GM18511 (cell line): ENCODE results near the gene ABHD6.
"Not testable (repeated sequence)": the region's sequence is repeated elsewhere in the genome, so short reads cannot be mapped to it uniquely, and the experiment has no call there.

ENCODE experiments used
- ATAC-seq: cut with Tn5 transposase; IDR thresholded peaks from one replicate; pipeline ENCODE4 v1.9.1; 2021; ENCODE audit warnings: mild to moderate bottlenecking, moderate library complexity; ENCODE audit not compliant: unreplicated experiment

ABHD6 gene

GRCh38 chr3:58207954-58208353 lies 29.6 kb upstream of the ABHD6 start:
- no peak for ATAC-seq

- no peak for ATAC-seq
These were observed 27.7 kb upstream of the ABHD6 start for GRCh38 chr3:58209933-58210332.

GRCh38 chr3:58210761-58211460 lies 26.7 kb upstream of the ABHD6 start, which contains the start of gene DNASE1L3:
DNASE1L3 (minus strand) TSS chr3:58210972; CDS start chr3:58210906, 66 bp downstream.
- ATAC-seq: no peak

GRCh38 chr3:58214484-58215316 lies 22.9 kb upstream of the ABHD6 start:
- peak; percentile 81 for ATAC-seq

- no peak for ATAC-seq
These were observed 22.1 kb upstream of the ABHD6 start for GRCh38 chr3:58215317-58216025.

- no peak for ATAC-seq
These were observed 20.9 kb upstream of the ABHD6 start for GRCh38 chr3:58216496-58217195.

GRCh38 chr3:58217209-58217811 lies 20.3 kb upstream of the ABHD6 start:
- ATAC-seq: no peak

GRCh38 chr3:58218904-58219303 lies 18.7 kb upstream of the ABHD6 start:
- peak; percentile 12 for ATAC-seq

GRCh38 chr3:58222161-58222724 lies 15.3 kb upstream of the ABHD6 start:
- ATAC-seq: no peak

- ATAC-seq: no peak
These were observed 13.7 kb upstream of the ABHD6 start for GRCh38 chr3:58223855-58224254.

GRCh38 chr3:58227933-58228332 lies 9.7 kb upstream of the ABHD6 start:
- ATAC-seq: not testable (repeated sequence)

GRCh38 chr3:58230876-58231552 lies 6.6 kb upstream of the ABHD6 start:
- ATAC-seq: no peak

GRCh38 chr3:58231666-58232065 lies 5.9 kb upstream of the ABHD6 start:
- ATAC-seq: no peak

- no peak for ATAC-seq
These were observed 3.1 kb upstream of the ABHD6 start for GRCh38 chr3:58234516-58234931.

GRCh38 chr3:58235970-58236369 lies 1.6 kb upstream of the ABHD6 start:
- no peak for ATAC-seq

GRCh38 chr3:58236527-58237237 lies 910 bp upstream of the ABHD6 start:
- peak; percentile 25 for ATAC-seq

- ATAC-seq: peak; percentile 51
These were observed 519 bp downstream of the ABHD6 start for GRCh38 chr3:58237941-58238681.

GRCh38 chr3:58238830-58239229 lies 1.2 kb downstream of the ABHD6 start:
- no peak for ATAC-seq
